Measurements from ENCODE around the gene SATB1. TPM values are rescaled to one million over a fixed set of nuclear protein-coding genes. Genes with fewer than 3 reads are reported as not detected.
"Not testable (repeated sequence)": the region's sequence is repeated elsewhere in the genome, so short reads cannot be mapped to it uniquely, and the experiment has no call there.

The SATB1 gene
- total RNA-seq, 1 donor from 2014 or later, result 4.4 TPM

DNA sequence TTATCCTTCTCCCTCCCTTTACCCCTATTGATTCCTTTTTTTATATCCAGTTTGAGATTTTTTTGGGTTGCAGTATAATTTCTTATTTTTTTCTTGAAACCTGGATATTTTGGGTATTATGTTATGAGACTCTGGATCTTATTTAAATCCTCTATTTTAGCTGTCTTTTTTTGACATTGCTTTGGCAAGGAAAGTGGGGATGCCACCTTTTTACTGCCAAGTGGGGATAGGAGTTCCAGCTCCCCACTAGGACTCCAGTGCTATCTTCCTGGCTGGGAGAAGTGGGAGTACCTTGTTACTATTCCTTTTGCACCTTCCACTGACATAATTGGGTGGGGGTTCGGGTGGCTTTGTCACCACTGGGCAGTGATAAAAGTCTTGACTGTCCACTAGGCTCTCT, 87.9 kb downstream of the SATB1 start:
- no peak overlapping the region for H3K27ac Mint-ChIP-seq (ENCODE audit: unreplicated experiment)
- TF ChIP-seq, protein P1, sequence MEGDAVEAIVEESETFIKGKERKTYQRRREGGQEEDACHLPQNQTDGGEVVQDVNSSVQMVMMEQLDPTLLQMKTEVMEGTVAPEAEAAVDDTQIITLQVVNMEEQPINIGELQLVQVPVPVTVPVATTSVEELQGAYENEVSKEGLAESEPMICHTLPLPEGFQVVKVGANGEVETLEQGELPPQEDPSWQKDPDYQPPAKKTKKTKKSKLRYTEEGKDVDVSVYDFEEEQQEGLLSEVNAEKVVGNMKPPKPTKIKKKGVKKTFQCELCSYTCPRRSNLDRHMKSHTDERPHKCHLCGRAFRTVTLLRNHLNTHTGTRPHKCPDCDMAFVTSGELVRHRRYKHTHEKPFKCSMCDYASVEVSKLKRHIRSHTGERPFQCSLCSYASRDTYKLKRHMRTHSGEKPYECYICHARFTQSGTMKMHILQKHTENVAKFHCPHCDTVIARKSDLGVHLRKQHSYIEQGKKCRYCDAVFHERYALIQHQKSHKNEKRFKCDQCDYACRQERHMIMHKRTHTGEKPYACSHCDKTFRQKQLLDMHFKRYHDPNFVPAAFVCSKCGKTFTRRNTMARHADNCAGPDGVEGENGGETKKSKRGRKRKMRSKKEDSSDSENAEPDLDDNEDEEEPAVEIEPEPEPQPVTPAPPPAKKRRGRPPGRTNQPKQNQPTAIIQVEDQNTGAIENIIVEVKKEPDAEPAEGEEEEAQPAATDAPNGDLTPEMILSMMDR (IDR thresholded peaks at IDR 0.05), result no peak
- no peaks in the 10 kb centered on the region for H3K27me3 Mint-ChIP-seq (ENCODE audit: low read depth)
- H3K4me1 Mint-ChIP-seq (ENCODE audit: low read depth), result peaks cover 3% of the 10 kb centered on the region
- H3K4me3 Mint-ChIP-seq (ENCODE audit: unreplicated experiment), result no peak overlapping the region
- no peaks in the 10 kb centered on the region for H3K9me3 Mint-ChIP-seq (ENCODE audit: low read depth)
- no peaks in the 10 kb centered on the region for H3K36me3 Mint-ChIP-seq (ENCODE audit: low read depth)
- DNase-seq (ENCODE audit: low spot score), result no peak

DNA sequence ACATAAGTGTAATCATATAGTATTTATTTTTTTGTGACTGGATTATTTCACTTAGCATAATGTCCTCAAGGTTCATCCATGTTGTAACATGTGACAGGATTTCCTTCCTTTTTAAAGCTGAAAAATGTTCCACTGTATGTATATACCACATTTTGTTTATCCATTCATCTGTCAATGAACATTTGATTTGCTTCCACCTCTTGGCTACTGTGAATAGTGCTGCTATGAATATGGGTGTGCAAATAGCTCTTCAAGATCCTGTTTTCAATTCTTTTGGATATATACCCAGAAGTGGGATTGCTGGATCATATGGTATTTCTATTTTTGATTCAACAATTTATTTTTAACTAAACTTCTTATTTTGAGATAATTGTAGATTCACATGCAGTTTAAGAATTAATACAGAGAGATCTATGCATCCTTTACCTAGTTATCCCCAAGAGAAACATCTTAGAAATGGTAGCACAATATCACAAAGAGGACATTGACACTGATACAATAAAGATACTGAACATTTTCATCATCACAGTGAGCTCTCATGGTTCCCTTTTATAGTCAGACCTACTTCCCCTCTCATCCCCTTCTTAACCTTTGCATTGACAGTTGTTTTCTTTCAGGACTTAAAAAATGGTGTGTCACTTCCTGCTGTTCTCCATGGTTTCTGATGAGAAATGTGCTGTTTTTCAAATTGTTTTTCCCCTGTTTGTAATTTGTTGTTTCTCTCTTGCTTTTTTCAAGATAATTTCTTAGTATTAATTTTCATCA, 90.1 kb downstream of the SATB1 start:
- peaks cover 3% of the 10 kb centered on the region for H3K4me1 Mint-ChIP-seq (ENCODE audit: low read depth)
- H3K27ac Mint-ChIP-seq (ENCODE audit: unreplicated experiment), result no peak overlapping the region
- no peaks in the 10 kb centered on the region for H3K36me3 Mint-ChIP-seq (ENCODE audit: low read depth)
- H3K27me3 Mint-ChIP-seq (ENCODE audit: low read depth), result no peaks in the 10 kb centered on the region
- H3K9me3 Mint-ChIP-seq (ENCODE audit: low read depth), result no peaks in the 10 kb centered on the region
- TF ChIP-seq, protein P1 (IDR thresholded peaks at IDR 0.05), result no peak
- H3K4me3 Mint-ChIP-seq (ENCODE audit: unreplicated experiment), result no peak overlapping the region
- no peak for DNase-seq (ENCODE audit: low spot score)

DNA sequence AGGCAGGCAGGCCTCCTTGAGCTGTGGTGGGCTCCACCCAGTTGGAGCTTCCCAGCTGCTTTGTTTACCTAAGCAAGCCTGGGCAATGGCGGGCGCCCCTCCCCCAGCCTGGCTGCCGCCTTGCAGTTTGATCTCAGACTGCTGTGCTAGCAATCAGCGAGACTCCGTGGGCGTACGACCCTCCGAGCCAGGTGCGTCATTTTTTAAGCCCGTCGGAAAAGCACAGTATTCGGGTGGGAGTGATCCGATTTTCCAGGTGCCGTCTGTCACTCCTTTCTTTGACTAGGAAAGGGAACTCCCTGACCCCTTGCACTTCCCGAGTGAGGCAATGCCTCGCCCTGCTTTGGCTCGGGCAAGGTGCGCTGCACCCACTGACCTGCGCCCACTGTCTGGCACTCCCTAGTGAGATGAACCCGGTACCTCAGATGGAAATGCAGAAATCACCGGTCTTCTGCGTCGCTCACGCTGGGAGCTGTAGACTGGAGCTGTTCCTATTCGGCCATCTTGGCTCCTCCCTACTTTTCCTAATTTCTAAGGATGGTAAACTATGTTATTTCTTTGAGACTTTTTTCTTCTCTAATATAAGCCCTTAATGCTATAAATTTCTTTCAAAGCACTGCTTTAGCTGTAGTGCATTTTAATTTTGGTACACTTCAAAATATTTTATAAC, 94.2 kb downstream of the SATB1 start:
- DNase-seq (ENCODE audit: low spot score); H3K27ac Mint-ChIP-seq (ENCODE audit: unreplicated experiment); H3K4me1 Mint-ChIP-seq (ENCODE audit: low read depth); H3K27me3 Mint-ChIP-seq (ENCODE audit: low read depth); H3K36me3 Mint-ChIP-seq (ENCODE audit: low read depth): not testable (repeated sequence)
- Mint-ChIP-seq H3K9me3 (ENCODE audit: low read depth) (peaks cover 11% of the 10 kb centered on the region), H3K4me3 (ENCODE audit: unreplicated experiment) (peak overlapping the region; percentile 53)

DNA sequence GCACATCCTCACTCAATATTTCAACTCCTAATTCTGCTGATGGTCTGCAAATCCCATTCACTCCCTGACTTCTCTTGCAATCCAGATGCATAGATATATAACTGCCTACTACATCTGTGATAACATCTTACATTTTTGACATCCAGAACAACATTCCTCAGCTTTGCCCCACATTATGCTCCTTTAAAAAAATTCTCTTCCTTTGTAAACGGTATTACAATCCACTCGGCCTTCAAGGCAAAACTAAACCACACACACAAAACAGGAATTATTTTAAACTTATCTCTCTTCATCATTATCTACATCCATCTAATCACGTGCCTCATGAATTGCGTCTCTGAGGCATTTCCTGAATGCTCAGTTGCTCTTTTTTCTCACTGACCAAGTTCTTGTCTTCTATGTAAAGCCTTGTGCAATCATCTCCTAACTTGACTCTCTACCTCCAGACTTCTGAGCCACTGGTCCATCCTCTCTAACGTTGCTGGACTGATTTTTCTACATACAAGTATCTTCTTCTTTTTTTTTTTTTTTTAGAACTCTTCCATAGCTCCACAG, 117.0 kb downstream of the SATB1 start:
- TF ChIP-seq, protein P1 (IDR thresholded peaks at IDR 0.05), result no peak
- no peak overlapping the region for H3K27ac Mint-ChIP-seq (ENCODE audit: unreplicated experiment)
- H3K36me3 Mint-ChIP-seq (ENCODE audit: low read depth), result no peaks in the 10 kb centered on the region
- no peak for DNase-seq (ENCODE audit: low spot score)
- H3K4me3 Mint-ChIP-seq (ENCODE audit: unreplicated experiment), result no peak overlapping the region
- H3K4me1 Mint-ChIP-seq (ENCODE audit: low read depth), result no peaks in the 10 kb centered on the region
- no peaks in the 10 kb centered on the region for H3K9me3 Mint-ChIP-seq (ENCODE audit: low read depth)
- H3K27me3 Mint-ChIP-seq (ENCODE audit: low read depth), result no peaks in the 10 kb centered on the region

DNA sequence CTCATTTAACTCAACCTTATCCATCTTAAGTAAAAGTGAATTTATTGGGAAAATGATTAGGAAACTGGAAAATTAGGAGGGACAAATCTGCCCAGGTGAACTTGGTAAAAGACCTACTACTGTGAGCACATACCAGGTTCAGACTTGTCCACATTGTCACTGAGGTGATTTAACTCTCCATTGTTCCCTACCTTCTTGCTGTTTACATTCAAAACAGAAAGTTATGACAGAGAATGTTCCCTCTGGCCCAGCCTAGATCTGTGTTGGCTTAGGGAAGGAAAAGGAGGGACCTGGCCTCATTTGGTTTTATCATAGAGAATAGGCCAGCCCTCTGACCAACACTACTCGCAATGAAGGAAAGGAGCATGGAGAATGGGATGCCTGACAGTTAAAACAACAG, 117.6 kb downstream of the SATB1 start:
- TF ChIP-seq, protein P1 (IDR thresholded peaks at IDR 0.05), result no peak
- Mint-ChIP-seq H3K9me3 (ENCODE audit: low read depth) (no peaks in the 10 kb centered on the region), H3K4me3 (ENCODE audit: unreplicated experiment) (no peak overlapping the region), H3K27me3 (ENCODE audit: low read depth) (no peaks in the 10 kb centered on the region), H3K36me3 (ENCODE audit: low read depth) (no peaks in the 10 kb centered on the region), H3K27ac (ENCODE audit: unreplicated experiment) (no peak overlapping the region), H3K4me1 (ENCODE audit: low read depth) (no peaks in the 10 kb centered on the region)
- DNase-seq (ENCODE audit: low spot score), result no peak

Data from chondrocyte (in vitro differentiated cells).